NCI-H2196 (cell line): ENCODE results near the gene LRCOL1.

ENCODE experiments used
- DNase-seq: peaks from one replicate; lab custom pipeline; 2025; ENCODE audit not compliant: unreplicated experiment; lab: John Stamatoyannopoulos, UW

The LRCOL1 gene

GRCh38 chr12:132583736-132584135 is 26.6 kb downstream of the LRCOL1 start:
- DNase-seq = no peak

- no peak for DNase-seq
Observed at GRCh38 chr12:132583411-132583710, 27.0 kb downstream of the LRCOL1 start.

- no peak for DNase-seq
Observed at GRCh38 chr12:132582582-132583410, 27.6 kb downstream of the LRCOL1 start.

GRCh38 chr12:132582058-132582420 is 28.3 kb downstream of the LRCOL1 start:
- DNase-seq = no peak

GRCh38 chr12:132581348-132582057 is 28.9 kb downstream of the LRCOL1 start:
- DNase-seq = no peak

- no peak for DNase-seq
Observed at GRCh38 chr12:132580701-132581292, 29.6 kb downstream of the LRCOL1 start.

- no peak for DNase-seq
Observed at GRCh38 chr12:132579744-132580143, 30.6 kb downstream of the LRCOL1 start.

GRCh38 chr12:132578826-132579225 is 31.6 kb downstream of the LRCOL1 start:
- DNase-seq = no peak

GRCh38 chr12:132578118-132578517 is 32.3 kb downstream of the LRCOL1 start:
- no peak for DNase-seq

- no peak for DNase-seq
Observed at GRCh38 chr12:132577191-132577920, 33.0 kb downstream of the LRCOL1 start.

- no peak for DNase-seq
Observed at GRCh38 chr12:132576701-132577100, 33.7 kb downstream of the LRCOL1 start.

- no peak for DNase-seq
Observed at GRCh38 chr12:132575661-132576060, 34.7 kb downstream of the LRCOL1 start.

GRCh38 chr12:132574271-132574996 is 35.9 kb downstream of the LRCOL1 start:
- no peak for DNase-seq

- DNase-seq = no peak
Observed at GRCh38 chr12:132572801-132573760, 37.3 kb downstream of the LRCOL1 start.

- DNase-seq = no peak
Observed at GRCh38 chr12:132572106-132572505, 38.3 kb downstream of the LRCOL1 start.

- no peak for DNase-seq
Observed at GRCh38 chr12:132571598-132571997, 38.8 kb downstream of the LRCOL1 start.

- DNase-seq = no peak
Observed at GRCh38 chr12:132571051-132571450, 39.3 kb downstream of the LRCOL1 start.

- no peak for DNase-seq
Observed at GRCh38 chr12:132570635-132571034, 39.7 kb downstream of the LRCOL1 start.

GRCh38 chr12:132569856-132570480 is 40.4 kb downstream of the LRCOL1 start:
- DNase-seq = no peak
